Stimulated activated CD4-positive, alpha-beta T cell treated with anti-CD3 and anti-CD28 coated beads, Interleukin-15, amount 100 ng/mL, for 1 hour (primary cell): ENCODE data around the gene CYP4A22.
"Not testable (repeated sequence)": the region's sequence is repeated elsewhere in the genome, so short reads cannot be mapped to it uniquely, and the experiment has no call there.

Experiments used
- DNase-seq, 2 donors: peaks; one replicate each; pipeline ENCODE4 v3.0.0-alpha.2; 2020; ENCODE audit warnings: low read depth in 1 of 2, low spot score in 1 of 2

The CYP4A22 gene, protein sequence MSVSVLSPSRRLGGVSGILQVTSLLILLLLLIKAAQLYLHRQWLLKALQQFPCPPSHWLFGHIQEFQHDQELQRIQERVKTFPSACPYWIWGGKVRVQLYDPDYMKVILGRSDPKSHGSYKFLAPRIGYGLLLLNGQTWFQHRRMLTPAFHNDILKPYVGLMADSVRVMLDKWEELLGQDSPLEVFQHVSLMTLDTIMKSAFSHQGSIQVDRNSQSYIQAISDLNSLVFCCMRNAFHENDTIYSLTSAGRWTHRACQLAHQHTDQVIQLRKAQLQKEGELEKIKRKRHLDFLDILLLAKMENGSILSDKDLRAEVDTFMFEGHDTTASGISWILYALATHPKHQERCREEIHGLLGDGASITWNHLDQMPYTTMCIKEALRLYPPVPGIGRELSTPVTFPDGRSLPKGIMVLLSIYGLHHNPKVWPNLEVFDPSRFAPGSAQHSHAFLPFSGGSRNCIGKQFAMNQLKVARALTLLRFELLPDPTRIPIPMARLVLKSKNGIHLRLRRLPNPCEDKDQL

DNA sequence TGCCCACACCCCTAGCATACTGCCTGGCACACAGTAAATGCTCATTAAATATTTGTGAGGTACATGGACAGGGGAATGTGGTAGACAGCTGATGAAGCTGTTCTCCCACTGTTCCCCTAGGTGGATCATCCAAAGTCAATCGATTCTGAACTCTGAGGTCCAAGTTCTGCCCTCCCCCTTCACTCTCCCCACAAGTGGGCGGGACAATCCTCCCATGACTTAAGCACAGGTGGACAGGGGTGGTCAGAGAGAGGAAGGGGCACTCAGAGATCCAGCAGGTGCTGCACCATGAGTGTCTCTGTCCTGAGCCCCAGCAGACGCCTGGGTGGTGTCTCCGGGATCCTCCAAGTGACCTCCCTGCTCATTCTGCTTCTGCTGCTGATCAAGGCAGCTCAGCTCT, at the start of gene CYP4A22:
CYP4A22 (plus strand) TSS at position 244 of the 400 bp plus-strand sequence; CDS start at position 289, 45 bp downstream.
- no peak for DNase-seq

DNA sequence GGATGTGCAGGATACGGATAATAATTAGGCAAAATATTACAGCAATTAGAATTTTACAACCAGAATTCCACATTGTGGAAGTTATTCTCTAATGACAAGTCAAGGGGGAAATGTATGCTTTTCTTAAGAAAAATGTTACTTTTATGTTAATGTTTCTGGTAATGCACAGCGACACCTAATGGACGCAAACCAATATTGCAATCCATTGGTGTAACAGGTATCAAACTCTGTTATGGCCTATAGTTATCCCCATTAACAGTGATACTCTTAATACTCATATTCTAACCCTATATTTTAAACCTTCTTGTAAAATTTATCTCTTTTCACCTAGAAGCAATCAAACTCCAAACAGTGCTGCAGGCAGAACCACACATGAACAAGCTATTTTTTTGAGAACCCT, 47.9 kb upstream of the CYP4A22 start:
- DNase-seq = not testable (repeated sequence)

DNA sequence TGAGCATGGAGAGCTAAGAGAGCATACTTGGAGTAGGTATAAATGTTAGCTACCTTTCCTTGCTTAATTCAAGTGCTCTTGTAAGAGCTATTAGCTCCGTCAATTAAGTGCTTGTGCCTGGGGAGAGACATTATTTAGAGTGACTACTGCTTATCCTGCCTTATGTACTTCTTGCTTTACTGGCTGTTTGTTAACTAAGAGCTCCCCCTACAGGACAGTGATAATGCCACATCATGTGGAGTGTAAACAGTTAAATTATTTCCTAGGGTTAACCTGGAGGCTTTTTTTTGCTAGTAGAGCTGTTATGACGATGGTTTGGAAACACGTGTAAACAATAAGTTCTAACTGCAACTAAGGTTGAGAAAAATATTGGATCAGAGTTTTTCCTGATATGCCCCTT, 45.8 kb upstream of the CYP4A22 start:
- DNase-seq = not testable (repeated sequence)

DNA sequence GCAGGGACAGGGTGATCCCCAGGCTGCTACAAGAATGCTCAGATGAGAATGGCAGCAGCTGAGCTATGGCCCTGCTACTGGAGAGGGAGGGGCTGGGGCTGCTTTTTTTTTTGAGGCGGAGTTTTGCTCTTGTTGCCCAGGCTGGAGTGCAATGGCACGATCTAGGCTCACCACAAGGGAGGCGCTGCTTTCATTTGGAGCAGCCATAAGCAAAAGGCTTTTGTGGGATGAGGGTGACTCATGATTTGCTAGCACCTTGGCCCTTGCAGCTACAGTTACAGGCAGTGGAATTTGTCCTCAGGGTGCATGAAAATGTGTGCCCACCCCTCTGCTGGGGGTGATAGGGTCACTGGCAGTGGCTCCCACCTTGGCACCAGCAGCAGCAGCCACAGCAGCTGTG, 32.4 kb upstream of the CYP4A22 start:
- no peak for DNase-seq

DNA sequence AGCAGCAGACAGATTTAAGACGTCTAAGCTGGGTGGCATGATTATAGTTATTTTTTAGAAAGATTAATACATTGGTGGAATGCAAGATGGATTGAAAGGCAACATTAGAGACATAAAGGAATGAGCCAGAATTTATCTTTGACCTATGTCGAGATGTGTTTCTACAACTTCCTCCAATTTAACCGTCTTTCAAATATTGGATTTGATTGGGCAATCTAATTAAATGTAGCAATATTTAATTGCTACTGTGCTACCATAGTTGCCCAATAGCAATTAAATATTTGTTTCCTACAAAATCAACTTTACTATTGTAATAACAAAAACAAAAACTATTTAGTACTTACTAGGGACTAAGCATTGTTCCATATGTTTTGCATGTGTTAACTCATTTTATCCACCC, 30.4 kb upstream of the CYP4A22 start:
- no peak for DNase-seq

DNA sequence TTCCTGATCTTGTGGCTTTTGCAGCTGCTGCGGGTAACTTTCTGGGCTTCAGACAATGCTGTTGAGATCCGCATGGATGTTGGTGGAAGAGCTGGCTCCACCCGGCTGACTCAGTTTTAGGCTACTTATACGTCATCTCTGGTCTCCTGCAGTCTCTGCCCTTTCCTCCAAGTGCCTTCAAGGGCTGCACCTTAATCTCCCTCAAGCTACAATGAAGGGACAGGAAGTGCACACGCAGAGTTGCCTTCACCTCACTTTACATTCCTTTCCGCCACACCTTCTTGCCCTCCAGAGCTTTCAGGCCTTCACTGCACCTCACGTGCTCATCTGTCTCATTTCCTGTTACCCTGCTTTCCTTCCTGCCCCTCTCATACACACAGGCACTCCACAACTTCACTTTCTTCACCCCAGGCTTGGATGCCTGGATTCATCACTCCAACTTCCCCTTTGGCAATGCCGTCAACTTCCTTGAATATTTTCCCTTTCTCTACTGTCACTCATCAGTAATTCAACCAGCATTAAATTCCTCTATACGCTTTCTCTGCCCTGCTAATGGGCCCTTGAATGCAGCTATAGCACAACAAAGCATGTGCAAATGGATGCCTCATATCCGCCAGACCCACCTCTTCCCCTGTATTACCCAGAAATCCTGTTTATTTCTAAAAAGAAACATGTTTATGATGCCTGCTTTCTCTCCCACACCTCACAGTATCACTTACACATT, 29.2 kb upstream of the CYP4A22 start:
- not testable (repeated sequence) for DNase-seq

DNA sequence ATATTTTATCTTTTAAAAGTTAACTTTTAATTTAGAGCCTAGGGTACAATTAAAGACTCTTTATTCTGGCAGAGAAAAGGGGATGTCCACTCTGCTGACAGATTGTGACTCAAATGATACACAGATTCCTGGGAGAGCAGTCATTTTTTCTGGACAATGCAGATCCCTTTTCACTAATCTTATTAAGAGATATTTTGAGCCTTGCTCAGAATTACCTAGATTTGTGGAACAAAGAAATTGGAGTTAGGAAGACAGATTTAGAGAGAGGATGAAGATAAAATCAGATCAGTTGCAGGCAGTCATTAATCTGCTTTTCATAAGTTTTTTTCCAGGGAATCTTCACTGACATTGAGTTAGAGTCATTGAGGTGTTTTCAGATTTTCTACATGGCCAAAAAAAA, 27.8 kb upstream of the CYP4A22 start:
- not testable (repeated sequence) for DNase-seq

DNA sequence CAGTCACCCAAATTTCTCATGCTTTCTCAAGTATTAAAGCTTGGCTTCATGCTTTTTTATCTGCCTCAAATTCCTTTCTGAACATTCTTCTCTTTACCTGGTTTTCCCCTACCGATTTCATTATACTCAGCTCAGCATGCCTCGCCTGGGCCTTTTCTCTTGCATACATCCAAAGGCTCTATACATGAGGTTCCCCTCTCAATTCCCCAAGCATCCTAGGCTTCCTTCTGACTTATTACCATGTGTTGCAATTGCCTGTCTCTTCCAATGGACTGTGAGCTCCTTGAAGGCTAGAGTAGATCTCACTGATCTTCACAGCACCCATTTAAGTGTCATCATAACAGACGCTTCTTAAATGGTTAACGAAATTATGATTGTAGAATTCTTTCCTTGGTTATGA, 24.1 kb upstream of the CYP4A22 start:
- DNase-seq = no peak

DNA sequence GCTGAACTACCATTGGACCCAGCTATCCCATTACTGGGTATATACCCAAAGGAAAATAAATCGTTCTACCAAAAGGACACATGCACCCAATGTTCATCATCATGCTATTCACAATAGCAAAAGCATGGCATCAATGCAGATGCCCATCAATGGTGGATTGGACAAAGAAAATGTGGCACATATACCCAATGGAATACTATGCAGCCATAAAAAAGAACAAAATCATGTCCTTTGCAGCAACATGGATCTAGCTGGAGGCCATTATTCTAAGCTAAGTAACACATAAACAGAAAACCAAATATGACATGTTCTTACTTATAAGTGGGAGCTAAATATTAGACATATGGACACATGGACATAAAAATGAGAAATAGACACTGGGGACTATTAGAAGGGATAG, 16.2 kb upstream of the CYP4A22 start:
- DNase-seq = not testable (repeated sequence)

DNA sequence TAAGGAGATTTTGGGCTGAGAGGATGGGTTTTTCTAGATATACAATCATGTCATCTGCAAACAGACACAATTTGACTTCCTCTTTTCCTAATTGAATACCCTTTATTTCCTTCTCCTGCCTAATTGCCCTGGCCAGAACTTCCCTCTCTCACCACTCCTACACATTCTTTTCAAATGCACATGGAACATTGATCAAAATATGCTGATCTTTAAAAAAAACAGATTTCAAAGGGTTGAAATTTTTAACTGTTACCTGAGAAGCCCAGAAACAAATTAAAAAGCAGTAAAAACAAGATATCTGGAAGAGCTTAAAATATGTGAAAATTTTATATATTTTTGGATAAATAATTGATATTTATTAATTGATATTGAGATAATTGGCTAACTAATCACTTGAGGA, 12.4 kb upstream of the CYP4A22 start:
- not testable (repeated sequence) for DNase-seq

DNA sequence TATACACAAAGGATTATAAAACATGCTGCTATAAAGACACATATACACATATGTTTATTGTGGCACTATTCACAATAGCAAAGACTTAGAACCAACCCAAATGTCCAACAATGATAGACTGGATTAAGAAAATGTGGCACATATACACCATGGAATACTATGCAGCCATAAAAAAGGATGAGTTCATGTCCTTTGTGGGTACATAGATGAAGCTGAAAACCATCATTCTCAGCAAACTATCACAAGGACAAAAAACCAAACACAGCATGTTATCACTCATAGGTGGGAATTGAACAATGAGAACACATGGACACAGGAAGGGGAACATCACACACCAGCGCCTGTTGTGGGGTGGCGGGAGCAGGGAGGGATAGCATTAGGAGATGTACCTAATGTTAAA, 10.2 kb upstream of the CYP4A22 start:
- not testable (repeated sequence) for DNase-seq

DNA sequence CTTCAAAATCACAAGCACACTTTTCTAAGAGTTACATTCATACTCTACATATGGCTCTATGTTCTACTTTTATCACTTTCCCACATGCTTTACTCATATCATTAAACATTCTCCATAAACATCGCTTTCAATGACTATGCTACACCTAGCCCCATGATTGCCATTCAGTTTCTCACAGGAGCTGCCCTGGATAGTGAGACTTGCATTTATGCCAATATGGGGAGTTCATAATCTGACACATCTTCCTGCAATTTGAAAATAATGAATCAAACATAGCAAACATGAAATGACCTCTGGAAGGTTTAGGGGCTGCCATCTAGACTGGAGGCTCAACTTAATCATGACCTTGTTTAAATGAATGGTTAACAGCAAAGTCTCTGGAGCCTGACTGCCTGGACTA, 9.0 kb upstream of the CYP4A22 start:
- no peak for DNase-seq

DNA sequence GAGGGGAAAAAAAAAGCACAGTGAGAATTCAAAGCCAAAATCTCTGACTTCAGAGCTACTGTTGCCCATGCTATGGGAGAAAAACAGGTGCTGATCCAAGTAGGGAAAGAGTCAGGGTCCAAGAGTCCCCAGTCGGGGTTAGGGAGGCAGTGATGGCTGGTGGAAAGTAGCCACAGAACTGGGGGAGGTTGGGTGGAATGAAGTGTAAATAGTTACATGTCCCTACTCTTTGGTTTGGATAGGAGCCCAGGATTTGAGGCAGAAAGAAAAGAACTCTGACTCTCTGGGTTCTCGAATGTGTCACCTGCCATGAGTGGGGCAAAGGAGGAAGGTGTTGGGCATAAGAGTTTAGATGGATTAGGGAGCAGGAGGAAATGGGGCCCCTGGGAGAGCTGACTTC, 8.4 kb upstream of the CYP4A22 start:
- DNase-seq = not testable (repeated sequence)

DNA sequence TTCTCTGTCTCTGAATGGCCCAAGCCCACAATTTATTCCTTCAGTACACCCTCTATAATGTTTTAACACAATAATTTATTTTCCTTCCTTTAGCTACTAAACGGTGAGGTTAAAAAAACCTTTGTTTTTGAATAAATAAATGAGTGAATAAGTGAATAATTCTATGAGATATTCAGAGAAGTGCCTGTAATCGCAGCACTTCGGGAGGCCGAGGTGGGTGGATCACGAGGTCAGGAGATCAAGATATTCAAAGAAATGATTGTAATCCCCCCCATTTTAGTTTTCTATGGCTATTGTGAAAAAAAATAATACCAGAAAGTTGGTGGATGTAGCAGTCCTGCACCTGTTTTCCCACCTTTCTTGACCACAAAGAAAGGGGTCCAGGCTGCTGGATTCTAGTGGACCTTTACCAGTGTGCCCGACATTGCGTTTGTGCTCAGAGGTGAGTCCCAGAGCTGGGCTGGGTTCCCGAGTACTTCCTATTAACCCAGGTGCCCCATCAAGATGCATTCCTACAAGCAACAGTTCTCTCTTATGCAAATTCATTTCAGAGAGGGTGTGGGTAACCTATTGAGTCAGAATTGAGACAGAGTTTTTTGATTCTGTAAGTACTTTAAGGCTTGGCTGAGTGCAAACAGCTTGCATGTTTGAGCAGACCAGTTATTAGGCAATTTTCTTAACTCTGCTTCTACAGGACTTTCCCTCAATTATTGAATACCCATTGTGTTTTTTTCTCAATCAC, 7.6 kb upstream of the CYP4A22 start:
- not testable (repeated sequence) for DNase-seq

DNA sequence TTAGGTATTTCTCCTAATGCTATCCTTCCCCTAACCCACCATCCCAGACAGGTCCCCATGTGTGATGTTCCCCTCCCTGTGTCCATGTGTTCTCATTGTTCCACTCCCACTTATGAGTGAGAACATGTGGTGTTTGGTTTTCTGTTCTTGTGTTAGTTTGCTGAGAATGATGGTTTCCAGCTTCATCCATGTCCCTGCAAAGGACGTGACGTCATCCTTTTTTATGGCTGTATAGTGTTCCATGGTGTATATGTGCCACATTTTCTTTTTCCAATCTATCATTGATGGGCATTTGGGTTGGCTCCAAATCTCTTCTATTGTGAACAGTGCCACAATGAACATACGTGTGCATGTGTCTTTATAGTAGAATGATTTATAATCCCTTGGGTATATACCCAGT, 4.6 kb upstream of the CYP4A22 start:
- not testable (repeated sequence) for DNase-seq

DNA sequence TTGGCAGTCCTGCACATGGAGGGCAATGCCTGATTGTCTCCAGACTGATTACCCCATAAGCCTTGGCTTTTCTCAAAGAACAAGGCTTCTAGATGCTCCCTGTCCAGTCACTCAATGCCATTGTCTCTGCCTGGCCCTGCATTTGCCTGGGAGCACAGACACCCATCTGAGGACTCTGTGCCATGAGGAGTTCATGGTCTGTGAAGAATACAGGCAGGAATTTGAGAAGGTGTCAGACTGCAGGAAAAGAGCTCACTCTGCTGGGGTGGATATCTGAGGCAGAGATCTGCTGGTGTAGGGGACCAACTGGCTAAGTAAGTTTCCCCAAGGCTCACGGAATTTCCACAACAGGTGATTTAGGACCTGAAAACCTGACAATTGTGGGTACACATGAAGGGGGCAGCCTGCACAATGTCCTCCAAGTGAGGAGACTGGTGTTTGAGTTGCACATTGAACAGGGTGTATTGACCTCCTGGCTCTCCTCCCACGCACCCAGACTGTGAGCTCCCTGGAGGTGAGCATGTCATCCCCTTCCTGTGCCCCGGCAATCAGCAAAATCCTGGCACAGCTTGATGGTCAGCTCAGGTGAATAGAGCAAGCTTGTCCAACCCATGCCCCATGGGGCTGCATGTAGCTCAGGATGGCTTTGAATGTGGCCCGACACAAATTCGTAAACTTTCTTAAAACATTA, 829 bp downstream of the CYP4A22 start:
- no peak for DNase-seq

DNA sequence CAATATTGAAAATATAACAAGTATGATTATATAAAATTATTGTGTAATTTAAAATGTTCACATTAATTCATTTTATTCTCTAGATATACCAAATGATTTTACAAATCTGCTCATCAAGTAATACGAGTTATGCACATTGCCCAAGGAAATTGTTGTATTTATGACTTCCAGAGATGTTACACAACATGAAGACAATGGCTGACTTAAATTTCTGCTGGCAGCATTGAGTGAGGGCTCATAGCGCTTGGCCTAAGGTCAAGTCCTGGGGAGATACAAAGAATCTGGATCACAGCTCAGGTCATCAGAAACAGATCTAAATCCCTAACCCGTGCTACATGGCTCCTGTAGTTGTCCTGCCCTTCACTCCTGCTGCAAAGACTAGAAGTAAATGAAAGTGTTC, 3.1 kb downstream of the CYP4A22 start:
- not testable (repeated sequence) for DNase-seq

DNA sequence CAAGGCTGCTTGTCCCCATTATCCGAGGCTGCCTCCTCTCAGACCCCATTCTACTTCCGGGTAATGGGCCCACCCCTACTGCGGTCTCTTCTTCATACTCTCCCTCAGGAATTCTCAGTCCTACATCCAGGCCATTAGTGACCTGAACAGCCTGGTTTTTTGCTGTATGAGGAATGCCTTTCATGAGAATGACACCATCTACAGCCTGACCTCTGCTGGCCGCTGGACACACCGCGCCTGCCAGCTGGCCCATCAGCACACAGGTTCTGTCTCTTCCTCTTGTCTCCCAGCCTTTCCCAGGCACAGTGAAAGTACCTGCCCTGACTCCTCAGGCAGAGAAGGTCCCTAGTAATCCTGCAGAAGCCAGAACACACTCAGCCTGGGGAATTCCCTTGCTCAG, 6.4 kb downstream of the CYP4A22 start:
- DNase-seq = not testable (repeated sequence)

DNA sequence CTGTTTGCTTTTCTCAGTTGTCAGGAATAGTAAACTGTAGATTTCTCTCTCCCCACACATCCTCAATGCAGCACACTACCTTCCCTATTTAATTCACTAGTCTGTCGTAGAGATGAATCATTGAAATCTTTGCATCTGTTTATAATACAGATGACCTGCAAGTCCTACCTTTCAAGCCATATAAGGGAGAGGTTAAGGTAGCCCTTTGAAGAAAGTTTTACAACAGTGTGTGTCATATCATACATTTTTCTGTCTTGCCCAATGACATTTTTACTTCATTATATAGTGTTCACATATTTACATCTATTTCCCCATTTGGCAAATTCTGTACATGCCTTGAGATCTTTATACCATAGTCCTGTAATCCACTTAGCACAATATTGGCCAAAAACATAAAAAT, 9.3 kb downstream of the CYP4A22 start:
- DNase-seq = not testable (repeated sequence)

DNA sequence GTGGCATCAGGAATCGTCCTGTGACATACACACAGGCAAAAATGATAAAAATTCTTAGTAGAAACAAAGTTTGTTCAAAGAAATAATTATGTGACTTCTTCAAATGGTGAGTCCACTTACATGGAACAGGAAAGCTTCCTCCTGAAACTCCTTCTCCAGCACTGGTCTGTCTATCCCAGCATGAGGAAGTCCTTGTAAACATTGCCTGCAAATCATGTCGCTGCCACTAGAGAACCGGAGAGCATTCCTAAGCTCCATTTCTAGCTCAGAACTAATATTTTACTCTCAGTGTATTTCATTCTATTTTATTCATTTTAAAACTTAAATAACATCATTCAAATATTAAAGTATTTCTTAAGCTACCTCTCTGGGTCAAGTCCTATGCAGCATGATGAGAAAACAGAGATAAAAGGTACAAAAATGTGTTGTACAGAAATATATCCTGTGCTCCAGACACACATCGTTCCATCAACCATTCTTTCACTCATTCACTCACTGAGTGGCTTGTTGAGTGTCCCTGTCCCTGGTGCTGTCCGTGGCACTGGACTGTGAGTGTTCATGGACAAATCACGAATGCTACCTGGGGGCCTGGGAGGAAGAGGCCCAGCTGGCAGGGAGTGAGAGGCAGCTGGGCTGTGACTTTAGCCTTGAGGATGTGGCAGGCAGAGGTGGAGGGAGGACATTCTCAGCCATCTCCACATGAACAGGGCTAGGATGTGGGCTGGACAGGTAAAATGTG, 10.0 kb downstream of the CYP4A22 start:
- DNase-seq = no peak
